Measurements from ENCODE around the gene ITPR3.

Gene ITPR3

DNA sequence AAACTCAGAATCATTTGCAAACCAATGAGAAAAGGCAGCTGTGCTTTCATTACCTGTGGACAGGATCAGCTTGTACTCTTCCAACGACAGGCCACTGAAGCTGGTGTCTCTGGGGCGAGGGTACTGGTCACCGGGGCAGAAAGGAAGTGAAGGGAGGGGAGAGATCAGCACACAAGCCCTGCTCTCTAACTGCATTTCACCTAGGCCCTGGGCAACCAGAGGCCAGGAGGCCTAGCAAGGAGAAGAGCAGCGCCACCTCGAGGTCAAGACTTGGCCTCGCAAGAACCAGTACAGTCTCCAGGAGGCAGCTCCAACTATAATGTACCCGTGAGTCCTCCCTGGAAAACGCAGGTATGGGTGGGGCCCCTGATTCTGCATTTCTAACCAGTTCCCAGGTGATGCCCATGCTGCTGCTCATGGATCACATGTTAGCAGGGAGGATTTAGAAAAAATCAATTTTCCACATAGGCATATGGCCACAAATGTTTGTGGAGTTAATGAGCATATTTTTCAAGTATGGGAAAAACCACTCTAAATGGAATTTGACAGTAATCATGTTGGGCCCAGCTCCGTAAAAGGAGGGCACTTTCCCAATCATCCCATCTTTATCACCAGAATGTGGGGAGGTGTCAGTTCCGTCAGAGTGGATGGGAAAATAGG lies 79.4 kb downstream of the ITPR3 start:
- peak; percentile 56 to 59 for DNase-seq (ENCODE audit: low read depth in 2 of 2)

DNA sequence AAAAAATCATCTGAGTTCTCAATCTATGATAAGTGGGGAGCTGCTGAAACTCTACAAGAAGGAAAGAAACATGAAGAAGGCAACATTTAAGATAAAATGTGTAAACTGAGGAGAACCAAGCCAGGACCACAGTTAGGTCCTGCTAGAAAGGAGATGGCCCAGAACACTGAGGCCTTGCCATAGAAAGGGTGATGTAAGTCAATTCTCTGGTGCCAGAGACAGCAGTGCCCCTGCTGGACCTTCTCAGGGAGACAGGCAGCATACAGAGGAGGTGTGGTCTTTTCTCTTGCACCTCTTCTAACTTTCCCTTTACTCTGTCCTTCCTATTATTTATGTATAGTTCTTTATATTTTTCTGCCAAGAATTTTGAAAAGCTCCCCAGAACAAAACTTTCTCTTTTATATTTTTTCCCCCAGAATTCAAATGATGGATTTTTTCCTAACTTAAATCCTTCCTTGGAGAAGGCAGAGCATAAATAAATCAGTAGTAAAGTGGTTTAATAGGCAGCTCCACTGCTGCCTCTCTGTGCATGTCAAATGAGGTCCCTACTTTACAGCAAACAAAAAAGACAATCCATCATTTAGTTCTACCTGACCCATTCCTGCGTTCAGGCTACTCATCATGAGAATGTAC lies 81.3 kb downstream of the ITPR3 start:
- no peak for DNase-seq (ENCODE audit: low read depth in 2 of 2)

- DNase-seq (ENCODE audit: low read depth in 2 of 2), result no peak
These were observed 83.3 kb downstream of the ITPR3 start for GRCh38 chr6:33704215-33705066.

DNA sequence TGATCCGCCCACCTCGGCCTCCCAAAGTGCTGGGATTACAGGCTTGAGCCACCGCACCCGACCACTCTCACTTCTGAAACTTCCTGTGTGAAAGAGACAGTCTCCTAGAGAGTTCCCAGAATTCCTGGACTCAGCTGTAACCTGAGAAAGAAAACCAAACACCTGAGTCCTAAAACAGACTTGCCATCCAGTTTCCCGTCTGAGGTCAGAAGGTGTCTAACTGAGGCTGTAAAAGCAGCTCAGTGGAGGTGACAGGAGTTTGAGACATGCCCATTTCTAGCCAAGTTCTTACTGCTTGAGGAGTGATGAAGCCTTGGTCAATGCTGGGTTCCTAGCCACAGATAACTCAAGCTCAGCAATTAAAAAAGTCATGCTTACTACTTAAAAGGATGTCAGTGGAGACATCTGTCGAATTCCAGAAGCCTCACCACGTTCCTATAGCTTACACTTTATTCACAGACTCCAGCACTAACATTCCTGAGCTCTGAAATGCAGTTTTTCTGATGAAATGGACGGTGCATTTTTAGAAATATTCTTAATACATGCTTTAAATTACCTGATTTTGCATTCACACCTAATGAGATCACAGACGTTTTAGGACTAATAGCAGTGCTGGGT lies 84.3 kb downstream of the ITPR3 start:
- no peak for DNase-seq (ENCODE audit: low read depth in 2 of 2)

GRCh38 chr6:33705955-33706725 lies 85.0 kb downstream of the ITPR3 start:
- DNase-seq (ENCODE audit: low read depth in 2 of 2), result no peak

DNA sequence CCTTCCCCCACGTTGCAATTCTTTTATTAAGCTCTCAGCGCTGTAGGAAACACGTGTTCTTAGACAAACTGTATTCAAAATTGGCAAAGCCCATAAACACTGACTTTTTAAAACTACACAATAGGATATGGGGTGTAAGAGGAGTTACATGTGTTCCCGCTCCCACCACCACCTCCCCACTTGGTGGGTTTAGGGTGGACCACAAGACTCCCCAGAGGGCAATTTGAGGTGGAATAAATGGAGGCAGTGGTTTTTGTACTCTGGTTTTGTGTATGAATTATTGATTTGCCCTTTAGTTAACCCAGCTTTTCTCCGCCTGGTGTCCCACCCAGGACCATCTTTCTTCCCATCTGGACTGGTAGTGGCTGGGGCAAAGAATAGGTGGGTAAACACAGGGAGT lies 86.6 kb downstream of the ITPR3 start:
- DNase-seq (ENCODE audit: low read depth in 2 of 2), result no peak

DNA sequence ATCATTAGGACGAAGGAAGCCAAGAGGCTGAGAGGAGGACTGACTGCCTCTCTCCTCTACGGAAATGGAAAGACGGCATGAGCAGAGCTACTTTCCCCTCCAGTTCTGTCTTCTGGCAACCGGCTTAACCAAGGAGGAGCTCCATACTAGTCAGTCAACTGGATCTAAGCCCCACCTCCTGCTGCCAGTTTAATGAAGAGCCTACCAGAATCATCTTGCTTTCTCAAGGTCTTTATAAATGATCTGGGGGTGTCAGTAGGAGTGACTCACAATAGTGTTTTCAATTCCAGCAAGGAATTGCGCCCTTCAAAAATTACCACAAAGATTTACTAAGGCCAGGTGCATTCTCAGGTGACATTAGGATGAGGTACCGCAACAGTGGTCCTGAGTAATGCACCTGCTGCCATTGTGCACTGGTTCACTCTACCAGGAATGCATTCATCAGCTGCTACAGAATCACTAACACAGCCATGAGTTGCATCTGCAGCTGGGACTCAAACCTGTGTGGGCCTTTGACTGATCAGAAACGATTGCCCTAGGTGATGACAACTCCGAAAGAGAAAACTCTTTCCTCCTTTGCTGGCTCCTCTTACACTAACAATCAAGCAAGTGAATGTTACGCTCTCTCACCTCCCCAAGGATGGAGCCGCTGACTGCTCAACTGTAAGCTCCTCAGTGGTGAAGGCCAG lies 87.5 kb downstream of the ITPR3 start:
- no peak for DNase-seq (ENCODE audit: low read depth in 2 of 2)

DNA sequence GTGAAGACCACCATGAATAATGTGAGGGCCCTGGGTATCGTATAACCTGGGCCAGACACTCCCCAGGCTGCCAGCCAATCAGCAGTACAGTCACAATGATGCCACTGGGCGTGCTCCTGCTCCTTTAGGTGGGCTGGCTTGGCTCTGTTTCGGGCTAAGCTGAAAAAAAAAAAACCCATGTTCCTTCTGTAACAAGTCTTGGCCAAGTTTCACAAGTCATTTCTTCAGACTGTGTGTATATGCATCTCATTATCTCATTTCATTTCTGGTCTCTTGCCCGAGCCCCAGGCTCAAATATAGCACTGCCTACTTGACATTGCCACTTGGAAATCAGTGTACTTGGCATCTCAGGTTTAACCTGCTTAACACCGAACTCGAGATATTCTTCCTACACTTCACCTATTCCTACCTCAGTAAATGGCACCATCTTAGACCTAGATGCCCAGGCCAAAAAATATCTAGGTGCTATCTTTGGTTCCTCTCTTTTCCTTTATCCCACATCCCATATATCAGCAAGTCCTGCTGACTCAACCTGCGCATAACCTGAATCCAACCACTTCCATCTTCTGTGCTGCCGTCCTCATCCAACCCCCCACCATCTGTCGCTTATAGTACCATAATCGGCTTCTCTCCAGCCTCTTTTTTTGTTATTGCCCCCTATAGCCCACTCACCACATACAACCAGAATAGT lies 88.6 kb downstream of the ITPR3 start:
- no peak for DNase-seq (ENCODE audit: low read depth in 2 of 2)

GRCh38 chr6:33710296-33711121 lies 89.4 kb downstream of the ITPR3 start:
- no peak for DNase-seq (ENCODE audit: low read depth in 2 of 2)

DNA sequence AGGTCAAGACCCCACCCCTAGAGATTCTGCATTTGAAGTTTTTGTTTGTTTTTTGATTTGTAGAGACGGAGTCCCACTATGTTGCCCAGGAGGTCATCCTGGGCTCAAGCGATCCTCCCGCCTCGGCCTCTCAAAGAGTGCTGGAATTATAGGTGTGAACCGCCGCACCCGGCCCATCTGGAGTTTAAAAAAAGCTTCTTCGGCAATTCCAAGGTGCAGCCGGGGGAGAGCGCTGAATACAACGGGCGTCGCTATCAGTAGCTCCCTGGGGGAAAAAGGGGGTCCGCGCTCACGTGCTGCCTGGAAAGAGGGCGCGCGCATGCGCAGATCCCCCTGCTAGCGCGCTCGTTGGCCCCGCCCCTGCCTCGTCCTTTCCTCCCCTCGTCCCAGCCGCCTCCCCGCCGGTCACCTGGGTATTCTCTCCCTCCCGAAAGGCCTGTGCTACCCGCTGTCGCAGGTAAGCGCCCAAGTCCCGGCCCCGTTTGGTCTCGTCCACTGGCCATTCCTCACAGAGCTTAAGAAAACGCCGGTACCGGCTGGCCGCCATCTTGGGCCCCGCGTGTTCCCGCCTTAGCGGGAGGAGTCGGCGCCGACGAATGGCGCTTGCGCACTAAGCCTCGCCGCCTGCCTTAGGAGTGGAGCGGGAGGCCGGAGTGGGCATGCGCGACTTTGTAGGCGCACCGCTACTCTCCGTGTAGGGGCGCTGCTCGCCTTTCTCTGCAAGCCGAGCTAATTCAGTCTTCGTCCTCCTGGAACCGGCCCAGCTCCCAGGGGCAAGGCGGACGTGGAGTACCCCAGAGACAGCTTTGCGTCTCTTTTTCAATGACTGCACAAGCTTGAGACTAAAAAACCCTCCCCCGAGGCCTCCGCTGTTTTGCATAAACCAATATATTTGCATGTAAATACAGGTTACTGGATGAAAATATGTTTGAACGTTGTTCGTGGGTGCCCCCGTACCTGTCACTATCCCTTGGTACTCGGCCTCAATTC lies 90.3 kb downstream of the ITPR3 start, which contains the start of gene UQCC2:
TSS of gene UQCC2 (minus strand) at position 561 of the 990 bp plus-strand sequence. CDS start at position 547, 14 bp downstream.
- peak; percentile 95 to 96 for DNase-seq (ENCODE audit: low read depth in 2 of 2)

GRCh38 chr6:33712914-33713313 lies 91.8 kb downstream of the ITPR3 start:
- DNase-seq (ENCODE audit: low read depth in 2 of 2), result no peak

- DNase-seq (ENCODE audit: low read depth in 2 of 2), result no peak
These were observed 92.7 kb downstream of the ITPR3 start for GRCh38 chr6:33713786-33714185.

DNA sequence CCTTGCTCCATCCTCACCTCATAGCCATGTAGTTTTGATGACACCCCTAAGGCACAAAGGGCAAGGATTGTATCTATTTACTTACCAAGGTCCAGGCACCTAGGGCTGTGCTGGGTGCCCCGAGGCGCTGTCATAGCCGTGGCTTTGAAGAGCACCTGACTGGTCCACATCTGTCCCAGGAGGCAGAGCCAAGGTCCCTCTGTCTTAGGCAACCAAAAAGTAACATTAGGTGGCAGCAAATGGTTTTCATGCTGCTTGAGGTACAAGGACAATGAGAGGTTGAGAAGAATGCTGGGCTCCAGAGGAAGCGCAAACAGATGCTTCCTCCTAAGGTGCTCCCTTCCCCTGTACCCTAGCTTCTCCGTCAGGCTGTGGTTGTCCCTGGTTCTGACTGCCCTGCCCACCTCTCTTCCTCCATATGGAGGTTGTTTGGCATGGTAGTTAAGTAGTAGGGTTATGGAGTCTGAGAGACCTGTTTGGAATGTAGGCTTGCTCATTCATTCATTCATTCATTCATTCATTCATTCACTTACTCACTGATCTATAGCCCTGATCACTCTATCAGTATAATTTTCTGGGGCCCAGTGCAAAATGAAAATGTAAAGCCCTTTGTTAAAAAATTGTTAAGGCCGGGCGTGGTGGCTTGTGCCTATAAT lies 93.4 kb downstream of the ITPR3 start:
- no peak for DNase-seq (ENCODE audit: low read depth in 2 of 2)

- DNase-seq (ENCODE audit: low read depth in 2 of 2), result no peak
These were observed 95.3 kb downstream of the ITPR3 start for GRCh38 chr6:33716379-33716778.

GRCh38 chr6:33716890-33717632 lies 95.9 kb downstream of the ITPR3 start:
- no peak for DNase-seq (ENCODE audit: low read depth in 2 of 2)

DNA sequence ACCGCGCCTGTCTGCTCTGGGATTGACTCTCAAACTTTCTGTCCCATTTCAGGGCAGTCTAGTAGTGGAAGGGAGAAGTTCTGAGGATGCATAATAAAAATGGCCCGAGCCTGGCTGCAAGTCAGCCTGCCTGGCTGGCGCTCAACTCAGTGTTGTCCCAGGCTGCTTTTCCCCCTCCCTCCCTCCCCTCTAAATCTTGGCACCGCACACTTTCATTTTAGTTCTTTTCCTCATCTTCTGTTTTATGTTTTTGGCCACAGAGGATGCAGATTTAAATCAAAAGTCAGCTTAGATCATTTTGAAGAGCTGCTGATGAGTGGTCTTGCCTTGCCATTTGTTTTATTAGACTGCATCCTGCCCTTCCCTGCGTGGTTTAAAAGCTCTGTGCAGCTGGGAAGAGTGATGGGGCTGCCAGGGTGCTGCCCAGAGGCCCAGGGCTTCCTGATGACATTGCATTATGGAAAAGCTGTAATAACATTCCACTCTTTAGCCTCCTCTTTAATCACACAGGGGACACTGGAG lies 96.9 kb downstream of the ITPR3 start:
- no peak for DNase-seq (ENCODE audit: low read depth in 2 of 2)

DNA sequence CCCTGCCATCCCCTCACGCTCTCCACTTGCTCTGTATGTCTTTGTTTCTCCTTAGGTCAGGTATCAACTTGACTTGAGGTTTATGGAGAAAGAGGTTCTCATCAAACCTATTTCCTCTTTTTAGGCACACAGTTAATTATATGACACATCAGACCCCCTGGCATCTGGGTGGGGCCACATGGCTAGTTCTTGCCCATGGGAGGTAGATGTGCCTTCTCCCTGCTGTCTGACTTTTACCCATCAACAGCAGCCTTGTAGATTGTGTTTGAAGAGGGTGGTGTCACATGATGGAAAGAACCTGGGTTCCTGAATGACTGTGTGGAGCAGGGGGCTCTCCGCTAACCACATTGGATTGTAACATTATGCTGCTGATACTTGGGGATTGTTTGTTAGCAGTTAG lies 97.6 kb downstream of the ITPR3 start:
- no peak for DNase-seq (ENCODE audit: low read depth in 2 of 2)
